HL-60 (cell line): ENCODE data around the gene TRPM4.

Source experiments
- GABPA ChIP-seq: IDR thresholded peaks from 2 replicates; pipeline ENCODE4 v1.6.1; 2012; ENCODE audit warnings: low read depth
- POLR2AphosphoS5 ChIP-seq: IDR thresholded peaks from 2 replicates; pipeline ENCODE4 v1.6.1; 2012; ENCODE audit warnings: low read depth
- REST ChIP-seq: IDR thresholded peaks from 2 replicates; pipeline ENCODE4 v1.6.1; 2012; ENCODE audit warnings: low read depth; ENCODE audit not compliant: insufficient replicate concordance
- SPI1 ChIP-seq: IDR thresholded peaks from 2 replicates; pipeline ENCODE4 v1.6.1; 2012; ENCODE audit warnings: low read depth, mild to moderate bottlenecking, borderline replicate concordance
- TF ChIP-seq, protein P1 (sequence below): IDR thresholded peaks from one replicate; pipeline ENCODE4 v1.5.1; 2011; ENCODE audit warnings: low read length, control low read depth, inconsistent platforms; ENCODE audit not compliant: insufficient read depth

- TF ChIP-seq, protein P1, sequence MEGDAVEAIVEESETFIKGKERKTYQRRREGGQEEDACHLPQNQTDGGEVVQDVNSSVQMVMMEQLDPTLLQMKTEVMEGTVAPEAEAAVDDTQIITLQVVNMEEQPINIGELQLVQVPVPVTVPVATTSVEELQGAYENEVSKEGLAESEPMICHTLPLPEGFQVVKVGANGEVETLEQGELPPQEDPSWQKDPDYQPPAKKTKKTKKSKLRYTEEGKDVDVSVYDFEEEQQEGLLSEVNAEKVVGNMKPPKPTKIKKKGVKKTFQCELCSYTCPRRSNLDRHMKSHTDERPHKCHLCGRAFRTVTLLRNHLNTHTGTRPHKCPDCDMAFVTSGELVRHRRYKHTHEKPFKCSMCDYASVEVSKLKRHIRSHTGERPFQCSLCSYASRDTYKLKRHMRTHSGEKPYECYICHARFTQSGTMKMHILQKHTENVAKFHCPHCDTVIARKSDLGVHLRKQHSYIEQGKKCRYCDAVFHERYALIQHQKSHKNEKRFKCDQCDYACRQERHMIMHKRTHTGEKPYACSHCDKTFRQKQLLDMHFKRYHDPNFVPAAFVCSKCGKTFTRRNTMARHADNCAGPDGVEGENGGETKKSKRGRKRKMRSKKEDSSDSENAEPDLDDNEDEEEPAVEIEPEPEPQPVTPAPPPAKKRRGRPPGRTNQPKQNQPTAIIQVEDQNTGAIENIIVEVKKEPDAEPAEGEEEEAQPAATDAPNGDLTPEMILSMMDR = no peak
- TF ChIP-seq POLR2AphosphoS5 = no peak
- no peak for TF ChIP-seq GABPA
- no peak for TF ChIP-seq REST
- TF ChIP-seq SPI1 = no peak
These were observed 23.1 kb downstream of the TRPM4 start for GRCh38 chr19:49180659-49181058.
